Astrocyte of the cerebellum (primary cell): Measurements from ENCODE around the gene E2F2.

Experiments
- DNase-seq: peaks from one replicate; pipeline ENCODE4 v3.0.0-alpha.2; 2011; ENCODE audit warnings: low read depth
- H3K4me3 ChIP-seq: 2 replicates; pipeline ENCODE4 v1.5.1; 2011; ENCODE audit warnings: mild to moderate bottlenecking, low read depth, low read length, moderate library complexity
- CTCF ChIP-seq: IDR thresholded peaks from 2 replicates; pipeline ENCODE4 v1.5.1; 2012; ENCODE audit warnings: low read length, low read depth, moderate library complexity, mild to moderate bottlenecking; ENCODE audit errors: missing control alignments
- in situ Hi-C: cut with HindIII; loops from 2 replicates; pipeline ENCODE4 v1.10.0; 2017; ENCODE audit warnings: low sequenced_read_pairs

Gene E2F2

GRCh38 chr1:23460519-23460918, 70.5 kb downstream of the E2F2 start:
- TF ChIP-seq CTCF, result no peak
- DNase-seq, result no peak
- H3K4me3 ChIP-seq, result no peak overlapping the region
- in situ Hi-C loops, result no loop called here

GRCh38 chr1:23459338-23459757, 71.7 kb downstream of the E2F2 start:
- DNase-seq, result no peak
- in situ Hi-C loops, result no loop called here
- no peak for TF ChIP-seq CTCF
- no peak overlapping the region for H3K4me3 ChIP-seq
